ENCODE data around the gene MYO18B. TPM values are rescaled to one million over a fixed set of nuclear protein-coding genes. Genes with fewer than 3 reads are reported as not detected.

The MYO18B gene
- total RNA-seq, 2 donors from 2014 or later = 0.12 to 0.65 TPM

GRCh38 chr22:25816522-25817059 lies 74.6 kb downstream of the MYO18B start:
- H3K4me3 Mint-ChIP-seq = no peak overlapping the region
- no peak for ATAC-seq
- no peaks in the 10 kb centered on the region for H3K4me1 Mint-ChIP-seq
- DNase-seq = no peak
- H3K36me3 Mint-ChIP-seq (ENCODE audit: low read depth) = no peaks in the 10 kb centered on the region
- H3K9me3 ChIP-seq (ENCODE audit: control insufficient read depth, low read length, poor library complexity, severe bottlenecking) = no peaks in the 10 kb centered on the region
- H3K27ac Mint-ChIP-seq = no peak overlapping the region
- peaks cover 36% of the 10 kb centered on the region for H3K27me3 Mint-ChIP-seq

DNA sequence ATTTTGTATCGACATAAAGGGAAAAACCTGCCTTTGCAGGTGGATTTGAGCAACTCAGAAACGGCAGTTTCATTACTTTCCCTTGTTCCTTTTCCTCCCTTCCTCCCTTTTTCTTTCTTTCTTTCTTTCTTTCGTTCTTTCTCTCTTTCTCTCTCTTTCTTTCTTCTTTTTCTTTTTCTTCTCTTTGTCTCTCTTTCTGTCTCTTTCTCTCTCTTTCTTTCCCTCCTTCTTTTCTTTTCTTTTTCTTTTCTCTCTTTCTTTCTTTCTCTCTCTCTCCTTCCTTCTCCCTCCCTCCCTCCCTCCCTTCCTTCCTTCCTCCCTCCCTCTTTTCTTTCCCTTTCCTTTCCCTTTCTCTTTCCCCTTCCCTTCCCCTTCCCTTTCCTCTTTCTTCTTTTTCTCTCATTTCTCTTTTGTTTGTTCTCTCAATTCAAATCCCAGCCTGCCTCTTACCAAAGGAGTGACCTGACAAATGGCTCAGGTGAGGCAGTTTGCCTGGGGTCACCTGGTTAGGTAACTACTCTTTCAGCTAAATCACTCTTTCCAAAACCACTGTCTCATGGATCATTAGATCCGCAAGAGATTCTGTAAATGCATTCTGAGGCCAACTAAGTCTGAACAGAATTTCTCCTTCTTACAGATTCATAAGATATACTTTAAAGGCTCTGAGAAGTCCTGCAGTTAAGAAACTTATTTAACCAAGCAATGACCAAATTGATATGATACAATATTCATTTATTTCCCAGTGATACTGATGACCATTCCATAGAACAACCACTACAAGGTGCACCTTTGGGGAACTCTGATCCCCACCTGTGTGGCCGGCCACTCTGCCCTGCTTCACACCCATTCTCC lies 75.3 kb downstream of the MYO18B start:
- H3K27me3 Mint-ChIP-seq = peaks cover 31% of the 10 kb centered on the region

DNA sequence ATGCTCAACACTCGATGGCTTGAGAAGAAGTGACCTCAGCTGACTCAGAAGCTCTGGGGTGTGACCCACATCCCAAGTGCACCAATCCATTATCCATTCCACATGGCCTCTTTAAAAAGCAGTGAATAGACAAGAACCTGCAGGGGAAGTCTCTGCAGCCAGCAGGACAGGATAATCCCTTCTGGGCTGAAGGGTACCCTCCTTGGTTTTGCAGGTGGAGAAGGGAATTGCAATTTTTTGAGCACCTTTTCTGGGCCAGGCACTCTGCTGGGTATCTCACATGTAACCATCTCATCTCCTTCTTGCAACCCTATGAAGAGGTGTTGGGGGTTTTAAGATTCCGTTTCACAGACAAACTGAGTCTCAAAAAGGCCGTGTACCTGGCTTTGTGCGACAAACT lies 76.6 kb downstream of the MYO18B start:
- Mint-ChIP-seq H3K4me1 (no peaks in the 10 kb centered on the region), H3K36me3 (ENCODE audit: low read depth) (no peaks in the 10 kb centered on the region), H3K27ac (no peak overlapping the region), H3K27me3 (peaks cover 38% of the 10 kb centered on the region), H3K4me3 (no peak overlapping the region)
- no peaks in the 10 kb centered on the region for H3K9me3 ChIP-seq (ENCODE audit: control insufficient read depth, low read length, poor library complexity, severe bottlenecking)
- ATAC-seq = no peak
- no peak for DNase-seq

More for the DNA sequence above, 75.3 kb downstream of the MYO18B start:
- Mint-ChIP-seq H3K4me1 (no peaks in the 10 kb centered on the region), H3K27ac (no peak overlapping the region), H3K4me3 (no peak overlapping the region), H3K36me3 (ENCODE audit: low read depth) (no peaks in the 10 kb centered on the region)
- DNase-seq = no peak
- H3K9me3 ChIP-seq (ENCODE audit: control insufficient read depth, low read length, poor library complexity, severe bottlenecking) = no peaks in the 10 kb centered on the region
- no peak for ATAC-seq

DNA sequence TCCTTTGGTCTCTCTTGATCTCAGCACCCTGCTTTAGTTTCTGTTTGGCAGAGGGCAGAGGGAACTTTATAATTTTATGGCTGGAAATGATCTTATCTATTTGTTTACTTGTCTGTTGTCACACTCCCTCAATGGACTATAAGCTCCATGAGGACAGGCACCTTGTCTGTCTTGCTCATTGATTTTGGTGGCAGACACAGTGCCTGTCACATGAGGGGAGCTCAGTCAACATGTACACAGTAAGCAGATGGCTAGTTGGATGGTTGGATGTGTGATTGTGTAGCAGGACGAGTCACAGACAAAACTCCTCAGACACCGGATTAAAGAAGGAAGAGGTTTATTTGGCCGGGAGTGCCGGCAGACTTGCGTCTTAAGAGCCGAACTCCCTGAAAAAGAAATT lies 80.4 kb downstream of the MYO18B start:
- DNase-seq (no peak), ATAC-seq (no peak)
- no peaks in the 10 kb centered on the region for H3K36me3 Mint-ChIP-seq (ENCODE audit: low read depth)
- H3K9me3 ChIP-seq (ENCODE audit: control insufficient read depth, low read length, poor library complexity, severe bottlenecking) = no peaks in the 10 kb centered on the region
- no peaks in the 10 kb centered on the region for H3K4me1 Mint-ChIP-seq
- no peak overlapping the region for H3K27ac Mint-ChIP-seq
- H3K27me3 Mint-ChIP-seq = peaks cover 25% of the 10 kb centered on the region
- no peak overlapping the region for H3K4me3 Mint-ChIP-seq

- ATAC-seq (no peak), DNase-seq (no peak)
- Mint-ChIP-seq H3K27me3 (peaks cover 20% of the 10 kb centered on the region), H3K4me1 (no peaks in the 10 kb centered on the region), H3K4me3 (no peak overlapping the region), H3K27ac (no peak overlapping the region), H3K36me3 (ENCODE audit: low read depth) (no peaks in the 10 kb centered on the region)
- no peaks in the 10 kb centered on the region for H3K9me3 ChIP-seq (ENCODE audit: control insufficient read depth, low read length, poor library complexity, severe bottlenecking)
Observed at GRCh38 chr22:25823276-25823675, 81.3 kb downstream of the MYO18B start.

DNA sequence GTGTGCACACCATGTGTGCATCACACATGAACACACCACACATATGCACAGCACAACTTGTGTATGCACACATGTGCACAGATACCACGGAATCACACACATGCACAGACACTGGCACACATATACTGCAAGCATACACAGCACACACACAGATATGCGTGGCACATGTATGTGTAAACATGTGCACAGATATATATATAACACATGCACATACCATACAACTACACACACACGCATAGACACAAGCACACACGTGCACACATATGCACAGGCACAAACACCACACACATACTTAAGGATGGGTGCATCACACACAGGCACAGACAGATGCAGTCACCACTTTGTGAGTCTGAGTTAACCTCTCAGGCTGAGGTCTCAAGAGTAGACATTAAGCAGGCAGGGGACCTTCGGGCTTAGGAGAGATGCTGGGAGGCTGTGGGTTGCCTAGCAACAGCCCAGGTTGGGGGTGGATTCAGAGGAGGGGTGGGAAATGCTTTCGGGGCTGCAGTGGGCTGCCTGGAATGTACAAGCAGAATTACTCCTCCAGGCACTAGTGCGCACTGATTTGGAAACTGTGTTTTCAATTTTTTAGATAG lies 82.9 kb downstream of the MYO18B start:
- H3K27me3 Mint-ChIP-seq = peaks cover 19% of the 10 kb centered on the region
- ATAC-seq (no peak), DNase-seq (no peak)
- no peaks in the 10 kb centered on the region for H3K36me3 Mint-ChIP-seq (ENCODE audit: low read depth)
- no peak overlapping the region for H3K27ac Mint-ChIP-seq
- H3K9me3 ChIP-seq (ENCODE audit: control insufficient read depth, low read length, poor library complexity, severe bottlenecking) = no peaks in the 10 kb centered on the region
- H3K4me1 Mint-ChIP-seq = no peaks in the 10 kb centered on the region
- no peak overlapping the region for H3K4me3 Mint-ChIP-seq

DNA sequence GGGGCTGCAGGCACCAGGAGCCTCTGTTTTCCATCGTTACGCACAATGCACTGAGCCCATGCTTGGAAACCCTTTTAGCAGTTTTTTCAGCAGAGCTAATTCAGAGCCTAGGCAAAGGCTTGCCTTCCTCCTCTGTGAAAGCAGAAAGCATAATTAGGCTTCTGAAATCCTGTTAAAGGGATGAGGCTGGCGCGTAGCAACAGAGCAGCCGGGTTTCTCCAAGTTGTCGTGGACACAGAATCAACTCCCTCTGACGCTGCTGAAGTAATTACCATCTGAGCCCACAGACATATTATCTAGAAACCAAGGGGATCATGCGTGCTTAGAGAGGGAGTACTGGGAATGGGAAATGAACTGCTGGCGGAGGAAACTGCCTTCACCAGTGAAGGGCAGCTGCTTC lies 85.4 kb downstream of the MYO18B start:
- H3K36me3 Mint-ChIP-seq (ENCODE audit: low read depth) = no peaks in the 10 kb centered on the region
- ATAC-seq (no peak), DNase-seq (no peak)
- no peak overlapping the region for H3K4me3 Mint-ChIP-seq
- no peak overlapping the region for H3K27ac Mint-ChIP-seq
- H3K9me3 ChIP-seq (ENCODE audit: control insufficient read depth, low read length, poor library complexity, severe bottlenecking) = no peaks in the 10 kb centered on the region
- H3K4me1 Mint-ChIP-seq = no peaks in the 10 kb centered on the region
- peaks cover 15% of the 10 kb centered on the region for H3K27me3 Mint-ChIP-seq

- H3K36me3 Mint-ChIP-seq (ENCODE audit: low read depth) = no peaks in the 10 kb centered on the region
- H3K27ac Mint-ChIP-seq = no peak overlapping the region
Observed at GRCh38 chr22:25828422-25828821, 86.4 kb downstream of the MYO18B start.

DNA sequence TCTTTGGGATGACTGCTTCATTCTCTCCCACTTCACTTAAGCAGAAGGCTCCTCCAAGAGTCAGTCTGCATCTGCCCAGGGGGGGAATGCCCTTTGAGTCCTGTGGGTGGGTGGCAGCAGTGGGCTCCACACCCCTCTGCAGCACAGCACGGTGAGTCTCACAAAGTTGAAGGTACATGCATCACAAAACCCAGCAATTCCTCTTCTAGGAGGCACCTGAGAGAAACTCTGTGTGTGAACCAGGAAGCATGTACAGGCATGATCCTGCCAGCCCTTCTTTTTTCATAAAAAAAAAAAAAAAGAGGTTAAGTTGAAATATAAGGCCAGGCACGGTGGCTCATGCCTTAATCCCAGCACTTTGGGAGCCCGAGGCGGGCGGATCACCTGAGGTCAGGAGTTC lies 87.2 kb downstream of the MYO18B start:
- peaks cover 4% of the 10 kb centered on the region for H3K27me3 Mint-ChIP-seq
- no peaks in the 10 kb centered on the region for H3K9me3 ChIP-seq (ENCODE audit: control insufficient read depth, low read length, poor library complexity, severe bottlenecking)
- ATAC-seq (no peak), DNase-seq (no peak)
- H3K36me3 Mint-ChIP-seq (ENCODE audit: low read depth) = no peaks in the 10 kb centered on the region
- no peak overlapping the region for H3K4me3 Mint-ChIP-seq
- no peaks in the 10 kb centered on the region for H3K4me1 Mint-ChIP-seq
- H3K27ac Mint-ChIP-seq = no peak overlapping the region

More at GRCh38 chr22:25828422-25828821, 86.4 kb downstream of the MYO18B start:
- H3K9me3 ChIP-seq (ENCODE audit: control insufficient read depth, low read length, poor library complexity, severe bottlenecking) = no peaks in the 10 kb centered on the region
- ATAC-seq (no peak), DNase-seq (no peak)
- H3K27me3 Mint-ChIP-seq = peaks cover 8% of the 10 kb centered on the region
- H3K4me3 Mint-ChIP-seq = no peak overlapping the region
- H3K4me1 Mint-ChIP-seq = no peaks in the 10 kb centered on the region

DNA sequence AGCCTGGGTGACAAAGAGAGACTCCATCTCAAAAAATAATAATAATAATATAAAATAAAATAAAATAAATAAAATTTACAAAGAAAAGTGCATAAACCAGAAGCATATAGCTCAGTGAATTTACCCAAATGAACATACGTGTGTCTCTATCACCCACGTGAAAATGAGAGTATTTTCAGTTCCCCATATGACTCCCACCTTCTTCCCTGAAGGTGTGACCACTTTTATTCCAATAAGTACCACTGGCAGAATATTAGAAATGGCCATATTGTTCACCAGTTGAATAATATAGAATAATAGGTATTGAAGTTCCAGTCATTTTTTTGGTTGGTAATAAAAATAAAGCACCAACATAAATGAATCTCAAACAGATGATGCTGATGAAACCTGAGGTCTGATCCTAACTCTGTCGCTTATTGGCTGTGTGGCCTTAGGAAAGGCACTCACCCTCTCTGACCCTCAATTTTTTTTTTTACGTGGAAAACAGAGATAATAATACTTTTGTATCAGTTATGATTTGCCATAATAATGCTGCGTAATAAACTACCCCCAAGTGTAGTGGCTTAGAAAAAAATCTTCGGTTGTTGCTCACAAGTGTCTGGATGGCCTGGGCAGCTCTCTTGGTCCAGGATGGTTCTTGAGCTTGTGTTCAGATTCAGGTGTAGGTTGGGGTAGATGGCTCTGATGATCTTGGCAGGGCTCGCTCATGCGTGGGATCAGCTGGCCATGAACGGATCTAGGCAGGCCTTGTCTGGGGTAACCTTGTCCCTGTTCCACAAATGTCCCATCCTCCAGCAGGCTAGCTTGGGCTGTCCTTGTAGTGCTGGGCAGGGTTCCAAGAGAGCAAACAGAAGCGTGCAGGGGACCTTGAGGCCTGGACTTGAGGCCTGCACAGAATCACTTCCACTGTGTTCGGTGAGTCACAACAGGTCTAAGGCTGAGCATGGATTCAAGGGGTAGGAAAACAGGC lies 88.1 kb downstream of the MYO18B start:
- peaks cover 11% of the 10 kb centered on the region for H3K27me3 Mint-ChIP-seq
- DNase-seq (no peak), ATAC-seq (no peak)
- no peaks in the 10 kb centered on the region for H3K9me3 ChIP-seq (ENCODE audit: control insufficient read depth, low read length, poor library complexity, severe bottlenecking)
- H3K4me3 Mint-ChIP-seq = no peak overlapping the region
- no peaks in the 10 kb centered on the region for H3K36me3 Mint-ChIP-seq (ENCODE audit: low read depth)
- no peak overlapping the region for H3K27ac Mint-ChIP-seq
- no peaks in the 10 kb centered on the region for H3K4me1 Mint-ChIP-seq

DNA sequence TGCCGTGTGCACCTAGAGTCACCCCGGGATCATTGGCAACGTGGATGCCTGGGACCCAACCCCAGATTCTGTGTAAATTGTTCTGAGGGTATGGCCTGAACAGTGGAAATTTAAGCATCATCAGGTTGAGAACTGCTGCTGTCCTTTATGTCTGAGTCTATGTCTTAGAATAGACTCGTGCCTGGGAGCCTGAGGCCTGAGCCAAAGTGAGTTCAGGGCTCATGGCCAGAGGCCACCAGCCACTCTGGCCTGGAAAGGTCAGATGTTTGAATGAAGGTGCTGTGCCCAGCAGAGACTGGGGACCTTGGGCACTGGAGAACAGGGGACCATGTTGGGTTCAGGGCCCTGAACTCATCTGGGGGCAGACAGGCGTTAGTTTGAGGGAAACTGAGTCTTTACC lies 91.1 kb downstream of the MYO18B start:
- Mint-ChIP-seq H3K27me3 (peaks cover 19% of the 10 kb centered on the region), H3K4me1 (no peaks in the 10 kb centered on the region), H3K36me3 (ENCODE audit: low read depth) (no peaks in the 10 kb centered on the region), H3K4me3 (no peak overlapping the region), H3K27ac (no peak overlapping the region)
- H3K9me3 ChIP-seq (ENCODE audit: control insufficient read depth, low read length, poor library complexity, severe bottlenecking) = no peaks in the 10 kb centered on the region
- ATAC-seq = no peak
- no peak for DNase-seq

GRCh38 chr22:25833676-25834075 lies 91.7 kb downstream of the MYO18B start:
- no peak overlapping the region for H3K27ac Mint-ChIP-seq

DNA sequence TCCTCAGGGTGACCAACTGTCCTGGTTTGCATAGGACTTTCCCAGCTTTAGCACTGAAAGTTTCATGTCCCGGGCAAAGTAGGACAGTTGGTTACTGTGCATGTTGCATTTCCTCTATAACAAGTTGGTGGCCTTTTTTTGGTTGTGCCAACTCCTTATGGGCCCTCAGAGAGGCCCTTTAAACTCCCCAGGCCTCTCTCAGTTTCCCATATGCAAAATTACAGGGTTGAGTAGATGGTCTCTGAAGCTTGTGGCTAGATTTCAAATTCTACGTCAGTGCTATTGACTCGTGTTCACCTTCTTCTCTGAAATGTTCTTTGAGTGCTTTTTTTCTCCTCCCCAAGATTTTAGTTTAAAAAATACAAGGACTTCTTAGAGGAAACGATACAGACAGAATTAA lies 92.5 kb downstream of the MYO18B start:
- ATAC-seq (no peak), DNase-seq (no peak)
- Mint-ChIP-seq H3K27me3 (peaks cover 19% of the 10 kb centered on the region), H3K4me1 (no peaks in the 10 kb centered on the region), H3K4me3 (no peak overlapping the region), H3K36me3 (ENCODE audit: low read depth) (no peaks in the 10 kb centered on the region), H3K27ac (no peak overlapping the region)
- no peaks in the 10 kb centered on the region for H3K9me3 ChIP-seq (ENCODE audit: control insufficient read depth, low read length, poor library complexity, severe bottlenecking)

More at GRCh38 chr22:25833676-25834075, 91.7 kb downstream of the MYO18B start:
- H3K27me3 Mint-ChIP-seq = peaks cover 19% of the 10 kb centered on the region
- no peaks in the 10 kb centered on the region for H3K9me3 ChIP-seq (ENCODE audit: control insufficient read depth, low read length, poor library complexity, severe bottlenecking)
- no peak for ATAC-seq
- no peak overlapping the region for H3K4me3 Mint-ChIP-seq
- DNase-seq = no peak
- no peaks in the 10 kb centered on the region for H3K4me1 Mint-ChIP-seq
- no peaks in the 10 kb centered on the region for H3K36me3 Mint-ChIP-seq (ENCODE audit: low read depth)
